NB4 (cell line): ENCODE results near the gene LDLRAD4.

ENCODE experiments used
- CTCF ChIP-seq: IDR thresholded peaks from one replicate; pipeline ENCODE4 v1.5.1; 2012; ENCODE audit warnings: low read depth, low read length
- MAX ChIP-seq: IDR thresholded peaks from 2 replicates; pipeline ENCODE4 v1.6.1; 2011; ENCODE audit warnings: low read depth, low read length
- POLR2A ChIP-seq: IDR thresholded peaks from 2 replicates; pipeline ENCODE4 v1.6.1; 2011; ENCODE audit warnings: mild to moderate bottlenecking; ENCODE audit not compliant: insufficient read length; ENCODE audit errors: extremely low read depth

- TF ChIP-seq POLR2A (no peak), CTCF (no peak), MAX (no peak)
Measured at GRCh38 chr18:13480571-13481255, 262.2 kb downstream of the LDLRAD4 start.
